ENCODE data around the gene ZC2HC1C.

DNA sequence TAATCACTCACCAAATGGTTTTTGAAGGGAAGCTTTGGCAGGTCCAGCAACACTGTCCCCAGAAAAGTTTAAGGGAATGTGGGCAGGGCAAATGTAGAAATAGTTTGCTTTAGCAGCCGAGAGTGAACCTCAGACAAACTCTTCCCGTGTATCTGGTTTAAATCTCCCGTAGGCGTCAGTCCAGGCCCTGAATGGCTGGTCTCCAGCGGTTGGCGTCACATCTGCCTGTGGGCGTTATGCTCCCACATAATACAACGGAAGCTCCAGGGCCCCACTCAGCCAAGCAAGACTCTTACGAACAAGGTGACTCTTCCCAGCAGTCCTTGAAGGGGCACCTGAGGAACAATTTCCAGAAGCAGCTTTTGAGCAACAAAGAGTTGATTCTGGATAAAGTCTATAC lies 942 bp downstream of the ZC2HC1C start:
- TF ChIP-seq FOXA1 (IDR thresholded peaks at IDR 0.05) (no peak), BHLHE40 (IDR thresholded peaks at IDR 0.05; ENCODE audit: borderline replicate concordance) (no peak), ARNT (IDR thresholded peaks at IDR 0.05) (no peak), ZNF384 (IDR thresholded peaks at IDR 0.05) (no peak), NFRKB (IDR thresholded peaks at IDR 0.05) (no peak), TARDBP (IDR thresholded peaks at IDR 0.05) (no peak), L3MBTL2 (conservative IDR thresholded peaks at IDR 0.05) (no peak)

All from HEK293T (cell line).